D721Med (cell line): ENCODE measurements around the gene SEC22C.

ENCODE experiments used
- DNase-seq: peaks from one replicate; pipeline ENCODE4 v3.0.0; 2011; ENCODE audit warnings: low spot score; ENCODE audit not compliant: insufficient read length
- FAIRE-seq: peaks from 2 replicates; lab custom pipeline; 2011; peaks lifted over from hg19 to GRCh38; lab: Jason Lieb, UNC
- TF ChIP-seq, protein P1 (sequence below): IDR thresholded peaks from 2 replicates; pipeline ENCODE4 v1.5.1; 2012; ENCODE audit warnings: mild to moderate bottlenecking, control low read depth; ENCODE audit not compliant: insufficient read depth; ENCODE audit errors: missing control alignments

SEC22C gene

DNA sequence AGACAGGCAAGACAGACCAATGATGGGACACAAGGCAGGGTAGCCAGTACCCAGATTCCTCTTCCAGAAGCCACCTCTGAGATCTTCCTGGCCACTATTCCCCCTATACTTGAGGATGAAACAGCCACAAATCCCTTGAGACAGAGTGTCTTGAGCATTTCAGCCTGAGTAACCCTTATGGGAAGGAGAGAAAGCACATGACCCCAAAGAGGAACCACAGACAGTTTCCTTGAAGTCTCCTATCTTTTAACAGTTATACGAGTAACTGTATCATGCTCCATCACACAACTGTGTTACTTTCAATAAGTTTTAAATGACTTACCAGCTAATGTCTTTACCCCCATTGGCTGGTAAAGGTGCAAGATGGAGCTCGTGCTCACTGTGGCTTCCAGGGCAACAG, 70.0 kb downstream of the SEC22C start:
- DNase-seq (no peak), FAIRE-seq (no peak)
- TF ChIP-seq, protein P1, sequence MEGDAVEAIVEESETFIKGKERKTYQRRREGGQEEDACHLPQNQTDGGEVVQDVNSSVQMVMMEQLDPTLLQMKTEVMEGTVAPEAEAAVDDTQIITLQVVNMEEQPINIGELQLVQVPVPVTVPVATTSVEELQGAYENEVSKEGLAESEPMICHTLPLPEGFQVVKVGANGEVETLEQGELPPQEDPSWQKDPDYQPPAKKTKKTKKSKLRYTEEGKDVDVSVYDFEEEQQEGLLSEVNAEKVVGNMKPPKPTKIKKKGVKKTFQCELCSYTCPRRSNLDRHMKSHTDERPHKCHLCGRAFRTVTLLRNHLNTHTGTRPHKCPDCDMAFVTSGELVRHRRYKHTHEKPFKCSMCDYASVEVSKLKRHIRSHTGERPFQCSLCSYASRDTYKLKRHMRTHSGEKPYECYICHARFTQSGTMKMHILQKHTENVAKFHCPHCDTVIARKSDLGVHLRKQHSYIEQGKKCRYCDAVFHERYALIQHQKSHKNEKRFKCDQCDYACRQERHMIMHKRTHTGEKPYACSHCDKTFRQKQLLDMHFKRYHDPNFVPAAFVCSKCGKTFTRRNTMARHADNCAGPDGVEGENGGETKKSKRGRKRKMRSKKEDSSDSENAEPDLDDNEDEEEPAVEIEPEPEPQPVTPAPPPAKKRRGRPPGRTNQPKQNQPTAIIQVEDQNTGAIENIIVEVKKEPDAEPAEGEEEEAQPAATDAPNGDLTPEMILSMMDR = no peak

DNA sequence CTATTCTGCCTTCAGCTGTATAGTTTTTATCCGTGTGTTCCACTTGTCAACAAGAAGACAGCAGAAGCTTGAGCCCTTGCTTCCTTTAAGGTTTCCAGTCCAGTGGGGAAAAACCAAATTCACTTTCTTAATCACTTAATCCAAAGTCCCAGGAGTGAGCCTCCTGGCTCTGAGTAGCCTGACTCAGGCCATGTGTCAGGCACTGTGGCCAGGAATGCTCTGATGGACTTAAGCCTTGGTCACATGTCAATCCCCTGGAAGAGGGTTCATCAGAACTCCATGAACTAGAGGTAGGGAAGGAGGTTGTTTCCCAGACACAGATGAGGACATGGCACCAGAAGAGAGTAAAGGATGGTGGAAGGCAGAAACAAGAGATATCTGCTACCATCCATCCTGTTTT, 70.6 kb downstream of the SEC22C start:
- FAIRE-seq (no peak), DNase-seq (no peak)
- TF ChIP-seq, protein P1 = no peak

DNA sequence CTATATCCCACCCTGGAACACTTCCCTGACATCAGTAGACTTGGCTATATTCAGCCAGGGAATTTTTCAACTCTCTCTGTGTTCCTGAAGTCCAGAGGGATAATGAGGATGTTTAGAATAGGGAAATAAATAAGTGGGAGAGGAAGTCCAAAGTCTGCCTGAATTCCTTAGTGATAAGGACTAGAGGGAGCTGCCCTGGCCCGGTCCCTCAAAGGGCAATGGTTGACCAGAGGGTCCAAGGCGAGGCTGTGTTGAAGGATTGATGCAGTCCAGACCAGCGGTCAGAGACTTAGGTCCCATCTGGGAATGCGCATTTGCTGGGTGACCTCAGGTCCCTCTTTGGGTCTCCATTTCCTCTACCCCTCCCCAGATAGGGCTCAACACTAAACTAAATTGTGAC, 71.4 kb downstream of the SEC22C start:
- TF ChIP-seq, protein P1 = no peak
- FAIRE-seq (no peak), DNase-seq (no peak)

DNA sequence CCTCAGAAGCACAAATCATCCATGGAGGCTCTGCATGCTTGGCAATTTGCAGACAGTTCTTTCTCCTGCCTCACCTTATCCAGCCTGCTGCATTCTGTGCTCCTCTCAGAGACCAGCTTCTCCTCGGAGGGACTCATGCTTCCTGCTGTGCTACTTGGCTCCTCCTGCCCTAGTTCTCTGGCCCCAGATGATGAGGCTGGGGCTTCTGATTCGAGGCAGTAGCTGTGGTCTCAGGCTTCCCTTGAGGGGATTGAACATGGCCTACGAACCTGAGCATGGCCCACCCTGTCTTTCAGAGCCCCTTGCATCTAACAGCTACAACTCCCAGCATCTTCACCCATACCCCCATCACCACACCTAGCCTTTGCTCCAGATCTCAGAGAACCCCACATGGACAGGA, 72.7 kb downstream of the SEC22C start:
- FAIRE-seq (no peak), DNase-seq (no peak)
- TF ChIP-seq, protein P1 = no peak

DNA sequence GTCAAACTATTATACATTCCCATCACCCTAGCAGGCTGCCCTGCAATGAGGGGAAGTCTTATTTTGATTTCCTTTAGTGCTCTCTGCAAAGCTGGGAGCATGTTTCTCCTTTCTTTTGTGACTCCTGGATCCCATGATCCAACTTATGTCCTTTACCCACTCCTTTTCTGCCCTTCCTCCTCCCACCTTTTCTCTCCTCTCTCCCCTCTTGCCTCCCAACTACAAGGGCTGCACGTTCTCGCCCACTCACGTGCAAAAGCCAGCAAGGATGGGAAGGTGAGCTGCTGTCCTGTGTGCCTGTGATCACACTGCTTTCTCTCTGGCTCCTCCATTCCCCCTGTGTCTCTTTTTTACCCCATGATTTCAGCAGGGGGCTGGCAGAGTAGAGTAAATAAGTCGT, 73.2 kb downstream of the SEC22C start:
- no peak for FAIRE-seq
- TF ChIP-seq, protein P1 = no peak

DNA sequence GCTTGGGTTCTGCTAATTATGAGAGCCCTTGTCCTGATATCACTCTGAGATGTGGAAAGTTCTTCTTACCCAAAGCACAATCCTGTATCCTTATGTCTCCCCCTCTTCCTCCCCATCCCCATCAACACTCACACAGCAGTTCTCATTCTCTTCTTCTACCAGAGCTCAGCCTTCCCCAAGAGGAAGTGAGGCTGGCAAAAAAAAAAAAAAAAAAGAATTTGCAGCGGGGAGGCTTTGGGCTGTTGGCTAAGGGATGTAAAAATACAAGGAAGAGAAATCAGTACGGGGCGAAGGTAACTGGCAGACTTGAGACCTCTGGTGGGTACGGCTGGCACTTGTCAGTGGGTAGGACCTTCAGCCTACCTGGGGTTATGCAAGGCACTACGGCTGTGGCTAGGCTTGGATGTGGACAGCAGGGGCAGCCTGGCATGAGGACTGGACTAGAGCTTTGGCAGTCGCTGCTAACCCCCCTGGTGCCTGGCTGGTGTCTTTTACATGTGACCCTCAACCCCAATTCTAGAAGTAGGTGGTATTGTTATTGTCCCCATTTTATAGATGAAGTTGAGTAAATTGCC, 73.9 kb downstream of the SEC22C start:
- FAIRE-seq (no peak), DNase-seq (no peak)
- TF ChIP-seq, protein P1 = no peak

More for the DNA sequence above, 73.2 kb downstream of the SEC22C start:
- DNase-seq = no peak

DNA sequence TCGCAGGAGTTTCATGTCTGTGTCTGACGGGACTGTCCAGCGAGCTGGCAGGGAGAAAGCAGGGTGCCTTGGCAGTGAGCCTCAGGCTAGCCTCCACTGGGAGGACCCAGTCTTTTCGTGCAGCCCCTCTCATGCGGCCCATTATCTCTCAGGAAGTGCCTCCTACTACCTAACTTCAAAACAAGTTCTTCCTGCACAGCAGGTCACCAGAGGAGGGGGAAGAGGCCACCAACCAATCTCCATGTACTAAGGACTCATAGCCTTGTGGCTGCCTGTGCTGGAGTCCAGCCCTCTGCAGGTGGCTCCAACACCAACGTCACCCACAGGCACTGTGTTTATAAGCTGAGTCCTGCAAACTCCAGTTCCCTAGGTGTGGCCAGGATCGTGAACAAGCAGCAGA, 74.5 kb downstream of the SEC22C start:
- no peak for FAIRE-seq
- TF ChIP-seq, protein P1 = no peak

More for the DNA sequence above, 74.5 kb downstream of the SEC22C start:
- DNase-seq = no peak
